ENCODE results near the gene CLPTM1L. TPM values are rescaled to one million over a fixed set of nuclear protein-coding genes. Genes with fewer than 3 reads are reported as not detected.

The CLPTM1L gene
- total RNA-seq, 1 donor, result 108 TPM

GRCh38 chr5:1359713-1360112 lies 14.8 kb upstream of the CLPTM1L start:
- no peak for TF ChIP-seq CTCF (IDR thresholded peaks at IDR 0.05; ENCODE audit: insufficient read depth, low read length)
- H3K4me3 ChIP-seq (ENCODE audit: low read depth, low read length), result no peak overlapping the region
- no peak for DNase-seq (ENCODE audit: low read depth)

- TF ChIP-seq CTCF (IDR thresholded peaks at IDR 0.05; ENCODE audit: insufficient read depth, low read length), result no peak
- H3K4me3 ChIP-seq (ENCODE audit: low read depth, low read length), result no peak overlapping the region
- no peak for DNase-seq (ENCODE audit: low read depth)
Observed at GRCh38 chr5:1359031-1359645, 14.2 kb upstream of the CLPTM1L start.

- TF ChIP-seq CTCF (IDR thresholded peaks at IDR 0.05; ENCODE audit: insufficient read depth, low read length), result no peak
- DNase-seq (ENCODE audit: low read depth), result no peak
- H3K4me3 ChIP-seq (ENCODE audit: low read depth, low read length), result no peak overlapping the region
Observed at GRCh38 chr5:1358726-1359025, 13.8 kb upstream of the CLPTM1L start.

GRCh38 chr5:1357946-1358725 lies 13.2 kb upstream of the CLPTM1L start:
- no peak overlapping the region for H3K4me3 ChIP-seq (ENCODE audit: low read depth, low read length)
- TF ChIP-seq CTCF (IDR thresholded peaks at IDR 0.05; ENCODE audit: insufficient read depth, low read length), result no peak
- no peak for DNase-seq (ENCODE audit: low read depth)

GRCh38 chr5:1356873-1357787 lies 12.2 kb upstream of the CLPTM1L start:
- no peak for TF ChIP-seq CTCF (IDR thresholded peaks at IDR 0.05; ENCODE audit: insufficient read depth, low read length)
- DNase-seq (ENCODE audit: low read depth), result no peak
- no peak overlapping the region for H3K4me3 ChIP-seq (ENCODE audit: low read depth, low read length)

GRCh38 chr5:1354576-1354975 lies 9.7 kb upstream of the CLPTM1L start:
- no peak for TF ChIP-seq CTCF (IDR thresholded peaks at IDR 0.05; ENCODE audit: insufficient read depth, low read length)
- no peak for DNase-seq (ENCODE audit: low read depth)
- no peak overlapping the region for H3K4me3 ChIP-seq (ENCODE audit: low read depth, low read length)
